ENCODE results near the gene WNT3A.
"Not testable (repeated sequence)": the region's sequence is repeated elsewhere in the genome, so short reads cannot be mapped to it uniquely, and the experiment has no call there.

WNT3A gene

DNA sequence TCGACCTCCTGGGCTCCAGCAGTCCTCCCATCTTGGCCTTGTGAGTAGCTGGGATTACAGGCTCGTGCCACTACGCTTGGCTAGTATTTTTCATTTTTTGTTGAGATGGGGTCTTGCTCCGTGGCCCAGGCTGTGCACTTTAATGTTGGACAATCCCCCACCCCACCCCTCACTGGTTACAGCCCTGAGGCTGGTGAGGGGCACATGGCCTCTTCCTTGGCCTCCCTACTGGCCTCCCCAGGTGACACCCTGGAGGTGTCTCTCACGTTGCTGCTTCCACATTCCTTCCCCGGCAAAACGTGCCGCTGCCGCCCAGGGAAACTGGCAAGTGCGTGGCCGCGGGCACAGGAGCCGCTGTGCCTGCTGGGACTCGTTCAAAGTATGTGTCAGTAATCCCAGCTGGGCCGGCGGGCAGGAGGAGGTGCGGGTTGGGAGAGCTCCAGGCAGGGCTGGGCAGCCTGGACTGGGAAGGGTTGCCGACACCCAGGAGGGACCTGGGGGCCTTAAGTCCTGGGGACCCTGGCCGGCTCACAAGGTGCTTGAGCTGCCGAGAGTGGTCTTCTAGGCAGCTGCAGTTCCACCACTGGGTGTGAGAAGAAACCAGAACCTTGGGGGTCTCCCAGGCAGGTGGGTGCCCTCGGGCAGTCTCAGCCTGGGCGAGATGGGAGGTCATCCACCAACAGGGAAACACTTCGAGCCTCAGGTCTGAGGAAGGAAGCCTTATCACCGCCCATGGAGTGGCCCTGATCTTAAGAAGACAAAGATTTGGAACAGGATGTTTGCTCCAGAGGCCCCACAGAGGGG is 6.5 kb downstream of the WNT3A start:
- no peak for DNase-seq

DNA sequence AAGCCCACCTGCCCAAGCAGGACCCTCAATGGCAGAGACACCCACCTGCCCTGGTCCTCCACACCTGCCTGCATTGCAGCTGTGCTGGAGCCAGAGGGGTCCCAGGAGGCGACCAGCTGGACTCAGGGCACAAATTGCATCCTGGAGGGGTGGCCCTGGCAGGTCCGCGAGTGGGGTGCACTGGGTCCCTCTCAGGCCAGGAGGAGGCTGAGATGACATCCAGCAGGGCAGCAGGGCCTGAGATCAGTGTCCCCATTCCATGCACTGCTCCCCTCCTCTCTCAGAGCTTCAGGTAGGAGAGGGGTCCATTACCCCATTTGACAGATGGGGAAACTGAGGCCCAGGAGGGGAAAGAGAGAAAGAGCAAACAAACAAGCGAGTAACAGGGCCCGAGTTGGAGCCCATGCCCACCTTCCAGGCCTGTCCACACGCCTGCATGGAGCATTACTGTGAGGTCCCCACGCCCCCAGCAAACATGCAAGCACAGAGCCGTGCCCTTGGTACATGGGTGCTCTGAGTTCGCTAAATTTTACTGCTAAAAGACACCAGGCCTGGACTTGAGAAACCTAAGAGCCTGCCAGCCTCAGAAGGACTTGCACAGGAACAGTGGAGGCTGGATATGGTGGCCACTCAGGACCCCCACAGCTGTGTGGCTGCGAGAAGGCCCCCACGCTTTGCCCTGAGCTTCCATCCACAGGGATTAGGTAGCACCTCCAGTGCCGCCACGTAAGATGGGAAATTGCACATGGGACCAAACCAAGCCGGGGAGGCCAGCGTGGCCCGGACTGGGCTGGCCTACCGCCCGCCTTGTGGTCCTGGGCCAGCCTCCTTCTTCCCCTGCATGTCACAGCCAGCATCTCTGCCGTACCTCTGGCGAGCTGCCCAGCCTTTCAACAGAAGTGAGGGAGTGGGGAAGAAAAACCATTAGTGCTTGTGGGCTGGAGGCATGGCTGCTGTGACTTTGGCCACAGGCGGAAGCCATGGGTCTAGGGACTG is 7.4 kb downstream of the WNT3A start:
- no peak for DNase-seq

DNA sequence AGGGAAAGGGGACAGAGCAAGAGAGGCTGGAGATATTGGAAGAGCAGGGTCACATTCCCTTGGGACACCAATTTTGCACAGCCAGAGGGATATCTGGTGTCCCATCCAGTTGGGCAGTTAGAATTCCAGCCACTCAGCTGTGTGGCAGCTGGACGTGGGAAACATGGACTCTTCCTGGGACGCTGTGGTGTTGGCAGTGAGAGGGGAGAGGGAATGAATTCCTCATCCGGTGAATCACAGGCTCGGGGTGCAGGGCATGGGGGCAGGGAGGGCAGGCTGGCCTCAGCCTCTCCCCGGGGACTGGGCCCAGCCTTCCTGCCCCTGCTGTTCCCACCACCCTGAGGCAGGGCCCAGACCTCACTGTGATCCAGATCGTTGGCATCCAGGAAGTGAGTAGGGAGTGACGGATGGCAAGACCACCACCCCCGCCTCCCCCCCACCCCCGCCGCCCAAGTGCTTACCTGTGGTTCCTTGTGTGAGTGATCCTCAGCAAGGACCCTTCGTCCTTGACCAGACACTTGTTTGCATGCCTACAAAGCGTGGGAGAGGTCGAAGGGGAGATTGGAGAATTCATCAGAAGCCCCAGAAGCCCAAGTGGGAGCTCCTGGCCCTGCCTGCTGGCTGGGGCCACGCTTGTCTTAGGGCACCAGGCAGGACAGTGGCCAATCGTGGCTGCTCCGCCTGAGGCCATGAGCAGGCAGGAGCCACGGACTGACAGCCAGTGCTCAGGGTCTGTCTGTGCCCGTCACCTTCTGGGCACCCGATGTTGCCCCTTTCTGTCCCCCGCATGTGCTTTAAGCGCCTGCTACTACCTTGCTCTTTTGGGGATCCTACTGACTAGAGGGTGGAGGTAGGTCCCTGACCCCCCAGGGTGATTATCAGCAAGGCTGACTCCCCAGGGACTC is 8.7 kb downstream of the WNT3A start:
- DNase-seq = no peak

DNA sequence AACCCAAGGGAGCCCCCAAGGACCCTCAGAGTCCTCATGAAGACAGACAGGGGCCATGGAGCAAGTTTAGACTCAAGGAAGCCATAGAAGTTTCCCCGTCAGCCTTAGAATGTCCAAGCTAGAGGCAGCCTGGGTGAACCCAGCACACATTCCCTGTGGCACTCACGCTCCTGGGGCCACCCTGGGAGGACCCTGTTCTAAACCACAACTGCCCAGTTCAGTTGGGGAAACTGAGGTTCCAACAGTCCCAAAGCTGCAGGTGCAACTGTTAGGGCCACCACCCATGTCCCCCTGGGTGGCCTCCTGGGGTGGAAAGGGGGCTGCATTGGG is 9.3 kb downstream of the WNT3A start:
- DNase-seq = no peak

DNA sequence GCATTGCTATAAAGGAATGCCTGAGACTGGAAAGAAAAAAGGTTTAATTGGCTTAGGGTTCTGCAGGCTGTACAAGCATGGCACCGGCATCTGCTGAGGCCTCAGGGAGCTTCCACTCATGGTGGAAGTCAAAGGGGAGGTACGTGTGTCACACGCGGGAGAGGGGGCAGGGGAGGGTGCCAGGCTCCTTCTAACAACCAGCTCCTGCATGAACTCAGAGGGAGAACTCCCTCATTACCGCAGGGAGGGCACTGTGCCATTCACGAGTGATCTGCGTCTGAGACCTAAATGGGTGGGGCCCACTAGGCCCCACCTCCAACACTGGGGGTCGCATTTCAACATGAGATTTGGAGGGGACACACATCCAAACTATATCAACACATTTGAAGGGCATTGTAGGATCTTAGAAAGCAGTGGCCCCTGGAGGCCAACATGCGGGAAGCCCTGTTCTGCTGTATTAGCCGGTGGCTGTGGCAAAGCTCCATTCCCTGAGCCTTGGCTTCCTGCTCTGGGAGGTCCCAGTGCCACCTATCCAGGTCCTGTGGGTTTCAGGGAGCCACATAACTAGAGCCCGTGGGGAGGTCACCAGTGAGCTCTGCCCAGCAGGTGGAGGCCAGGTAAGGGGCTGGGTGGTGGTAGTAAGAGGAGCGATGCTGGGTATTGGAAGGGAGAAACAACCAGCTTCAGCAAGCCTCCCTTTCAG is 10.0 kb downstream of the WNT3A start:
- no peak for DNase-seq

DNA sequence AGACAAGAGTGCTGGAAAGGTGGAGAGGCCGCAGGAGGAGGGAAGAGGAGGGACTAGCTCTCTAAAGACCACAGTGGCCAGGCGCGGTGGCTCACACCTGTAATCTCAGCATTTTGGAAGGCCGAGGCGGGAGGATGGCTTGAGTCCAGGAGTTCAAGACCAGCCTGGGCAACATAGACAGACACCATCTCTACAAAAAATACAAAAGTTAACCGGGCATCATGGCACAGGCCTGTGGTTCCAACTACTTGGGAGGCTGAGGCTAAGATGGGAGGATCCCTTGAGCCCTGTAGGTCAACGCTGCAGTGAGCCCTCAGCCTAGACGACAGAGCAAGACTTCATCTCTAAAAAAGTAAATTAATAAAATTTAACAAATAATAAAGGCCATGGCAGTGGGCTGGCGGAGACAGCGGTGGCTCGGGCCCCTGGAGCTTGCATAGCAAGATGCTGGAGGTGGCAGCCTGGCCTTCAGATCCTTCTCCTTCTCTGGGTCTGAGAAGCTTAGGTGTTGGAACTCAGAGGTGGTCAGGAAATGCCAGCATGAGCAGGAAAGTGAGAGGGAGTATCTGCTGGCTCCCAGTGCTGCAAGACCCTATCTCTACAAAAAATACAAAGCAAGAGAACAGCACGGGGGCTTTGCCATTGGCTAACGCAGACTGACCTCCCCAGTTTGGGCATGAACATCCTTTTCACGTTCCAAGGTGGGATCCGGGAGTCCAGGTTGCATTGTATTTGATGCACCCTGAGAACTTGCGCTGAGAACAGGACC is 10.7 kb downstream of the WNT3A start:
- no peak for DNase-seq

DNA sequence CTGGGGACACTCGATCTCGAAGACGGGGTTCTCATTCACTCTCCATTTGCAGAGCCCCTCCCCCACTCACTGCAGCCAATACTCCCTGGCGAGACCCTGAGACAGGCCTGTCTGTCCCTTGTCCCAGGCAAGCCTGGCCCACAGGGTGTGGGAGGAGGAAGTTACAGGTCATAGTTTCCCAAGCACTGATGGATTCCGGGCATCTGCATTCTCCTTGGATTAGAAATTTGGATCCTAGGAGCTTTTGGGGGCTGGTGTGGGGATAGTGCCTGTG is 11.3 kb downstream of the WNT3A start:
- no peak for DNase-seq

DNA sequence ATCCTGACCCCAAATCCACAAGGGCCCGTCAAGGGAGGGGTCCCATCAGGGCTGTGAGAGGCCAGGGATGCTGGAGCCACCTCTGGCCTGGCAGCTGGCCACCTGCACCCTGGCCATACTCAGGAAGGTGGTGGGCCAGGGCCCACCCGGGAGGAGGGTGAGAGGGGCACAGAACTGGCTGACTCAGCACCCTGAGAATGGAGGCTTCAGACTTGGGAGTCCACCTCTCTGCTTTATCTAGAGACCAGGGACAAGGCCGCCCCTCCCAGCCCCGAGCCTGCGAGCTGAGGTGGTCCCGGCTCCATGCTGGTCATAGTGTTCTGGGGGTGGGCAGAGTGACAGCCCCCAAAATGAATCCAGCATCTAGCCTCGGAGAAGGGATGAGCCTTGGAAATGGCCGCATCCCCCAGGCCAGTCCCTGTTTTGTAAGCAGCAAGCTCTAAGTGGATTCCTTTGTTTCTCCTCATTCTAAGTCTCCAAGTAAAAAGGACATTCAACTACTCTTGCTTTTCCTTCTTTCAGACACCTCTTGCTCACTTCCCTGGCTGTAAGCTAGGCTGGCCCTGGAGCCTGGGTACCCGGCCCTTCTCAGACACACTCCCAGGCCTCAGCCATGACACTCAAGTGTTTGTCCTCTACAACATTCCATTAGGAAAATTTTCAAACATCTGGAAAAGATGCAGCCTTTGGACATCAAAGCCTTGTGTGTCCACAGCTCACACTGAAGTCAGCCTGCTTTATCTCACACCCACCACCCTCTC is 12.3 kb downstream of the WNT3A start:
- no peak for DNase-seq

DNA sequence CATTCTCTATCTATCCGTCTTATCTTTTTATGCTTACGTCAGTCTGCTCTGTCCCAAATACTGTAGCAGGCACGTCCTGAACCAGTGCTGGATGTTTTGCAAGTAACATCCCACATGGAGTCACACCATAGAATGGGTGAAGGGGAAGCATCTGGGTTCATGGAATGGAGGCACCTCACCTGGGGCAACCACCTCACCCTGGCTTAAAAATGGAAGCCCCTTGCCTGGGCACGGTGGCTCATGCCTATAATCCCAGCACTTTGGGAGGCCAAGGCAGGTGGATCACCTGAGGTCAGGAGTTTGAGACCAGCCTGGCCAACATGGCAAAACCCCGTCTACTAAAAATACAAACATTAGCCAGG is 12.9 kb downstream of the WNT3A start:
- not testable (repeated sequence) for DNase-seq

DNA sequence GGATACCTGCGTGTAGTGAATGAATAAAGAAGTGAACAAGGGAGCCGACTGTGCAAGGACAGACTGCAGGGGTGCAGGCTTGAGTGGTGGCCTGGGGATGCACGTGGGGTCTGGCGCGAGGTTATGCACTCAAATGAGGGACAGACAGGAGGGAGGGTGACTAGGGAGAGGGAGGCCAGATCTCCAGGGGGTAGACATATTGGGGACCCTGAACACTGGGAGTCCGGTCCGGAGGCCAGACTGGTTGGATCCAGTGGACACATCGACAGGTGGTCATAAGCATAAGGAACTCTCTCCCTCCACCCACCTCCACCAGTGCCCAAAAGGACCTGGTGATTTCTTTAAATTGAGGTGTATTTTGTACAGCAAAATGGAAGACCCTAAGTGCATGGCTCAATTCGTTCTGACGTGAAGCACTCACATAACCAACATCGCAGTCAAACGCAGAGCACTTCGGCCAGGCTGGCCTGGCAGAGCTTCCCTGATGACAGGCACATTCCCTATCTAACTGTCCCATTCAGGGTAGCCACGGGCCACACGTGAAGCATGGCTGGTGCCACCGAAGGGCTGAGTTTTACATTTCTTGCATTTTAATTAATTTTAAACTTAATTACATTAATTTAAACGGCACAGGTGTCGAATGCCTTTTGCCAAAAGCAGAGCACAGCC is 14.0 kb downstream of the WNT3A start:
- DNase-seq = no peak

DNA sequence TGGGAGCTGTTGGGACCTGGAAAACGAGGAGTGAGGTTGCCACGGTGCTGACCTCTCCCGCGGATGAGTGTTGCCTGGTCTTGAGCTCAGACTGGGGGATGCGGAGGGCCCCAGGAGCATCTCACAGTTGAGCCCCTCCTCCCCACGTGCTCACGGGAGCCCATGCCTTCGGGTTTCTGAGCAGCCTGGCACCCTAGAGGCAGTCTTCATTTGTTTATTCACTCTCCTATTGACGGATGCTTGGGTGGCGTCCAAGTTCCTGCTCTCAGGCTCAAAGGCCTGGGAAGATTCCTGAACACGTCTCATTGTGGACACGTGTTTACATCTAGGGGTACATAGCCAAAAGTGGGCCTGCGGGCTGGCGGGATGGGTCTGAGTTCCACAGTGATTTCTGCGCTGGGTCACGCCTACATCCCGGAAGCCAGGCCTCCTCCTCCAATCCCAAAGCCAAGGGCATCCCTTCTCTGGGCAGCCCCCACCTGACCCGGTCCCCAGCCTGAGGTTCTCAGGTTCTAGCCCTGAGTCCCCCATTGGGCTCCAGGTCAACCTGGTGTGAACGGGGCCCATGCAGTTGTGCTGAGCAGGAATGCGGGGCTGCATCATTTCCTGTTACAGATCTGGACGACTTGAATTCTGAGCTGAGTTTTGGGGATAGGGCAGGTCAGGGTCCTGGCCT is 14.7 kb downstream of the WNT3A start:
- DNase-seq = no peak

DNA sequence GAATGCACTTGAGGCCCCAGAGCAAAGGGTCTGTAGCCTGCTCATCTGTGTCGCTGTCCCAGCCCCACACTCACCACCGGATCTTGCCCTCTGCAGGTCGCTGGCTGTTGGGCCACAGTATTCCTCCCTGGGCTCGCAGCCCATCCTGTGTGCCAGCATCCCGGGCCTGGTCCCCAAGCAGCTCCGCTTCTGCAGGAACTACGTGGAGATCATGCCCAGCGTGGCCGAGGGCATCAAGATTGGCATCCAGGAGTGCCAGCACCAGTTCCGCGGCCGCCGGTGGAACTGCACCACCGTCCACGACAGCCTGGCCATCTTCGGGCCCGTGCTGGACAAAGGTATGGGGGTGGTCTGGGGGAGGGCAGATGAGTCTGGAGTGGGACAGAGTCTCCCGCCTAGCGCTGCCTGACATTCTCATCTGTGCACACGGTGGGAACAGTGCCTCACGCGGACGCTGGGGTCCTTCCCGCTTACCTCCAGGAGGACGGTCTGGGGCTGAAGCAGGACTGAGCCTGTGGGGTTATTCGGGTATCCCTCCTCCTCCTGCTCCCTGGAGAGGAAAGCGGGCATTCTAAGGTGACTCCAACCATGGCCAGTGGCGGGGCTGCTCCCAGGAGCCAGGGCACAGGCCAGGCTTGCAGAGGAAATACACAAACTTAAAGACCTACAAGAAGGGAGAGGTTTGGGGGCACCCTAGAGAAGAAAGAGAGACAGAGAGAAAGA is 15.9 kb downstream of the WNT3A start:
- DNase-seq = no peak

DNA sequence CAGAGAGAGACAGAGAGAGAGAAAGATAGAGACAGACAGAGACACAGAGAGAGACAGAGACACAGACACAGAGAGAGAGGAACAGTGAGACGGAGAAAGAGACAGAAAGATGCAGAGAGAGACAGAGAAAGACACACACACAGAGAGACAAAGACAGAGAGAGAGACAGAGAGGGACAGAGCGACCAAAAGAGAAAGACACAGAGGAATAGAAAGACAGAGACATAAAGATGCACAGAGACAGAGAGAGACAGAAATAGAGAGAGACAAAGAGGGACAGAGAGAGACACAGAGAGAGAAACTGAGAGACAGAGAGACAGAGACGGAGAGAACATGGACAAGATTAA is 16.5 kb downstream of the WNT3A start:
- DNase-seq = no peak

DNA sequence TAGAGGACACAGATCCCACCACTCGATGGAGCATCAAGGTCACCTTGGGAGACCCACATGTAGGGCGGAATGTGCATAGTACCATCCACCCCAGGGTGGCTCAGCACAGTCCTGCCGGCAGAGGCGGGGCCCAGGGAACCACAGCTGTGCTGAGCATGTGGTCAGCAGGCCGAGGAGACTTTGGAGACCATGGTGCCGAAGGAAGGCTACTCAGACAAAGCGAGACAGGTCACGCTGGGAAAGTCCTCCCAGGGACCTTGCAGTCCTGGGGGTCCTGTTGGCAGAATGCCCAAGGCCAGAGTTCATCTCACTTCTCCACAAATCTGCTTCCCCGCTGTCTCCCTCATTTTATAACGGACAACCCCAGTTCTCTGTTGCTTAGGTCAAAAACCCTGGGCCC is 22.5 kb downstream of the WNT3A start:
- DNase-seq = no peak

DNA sequence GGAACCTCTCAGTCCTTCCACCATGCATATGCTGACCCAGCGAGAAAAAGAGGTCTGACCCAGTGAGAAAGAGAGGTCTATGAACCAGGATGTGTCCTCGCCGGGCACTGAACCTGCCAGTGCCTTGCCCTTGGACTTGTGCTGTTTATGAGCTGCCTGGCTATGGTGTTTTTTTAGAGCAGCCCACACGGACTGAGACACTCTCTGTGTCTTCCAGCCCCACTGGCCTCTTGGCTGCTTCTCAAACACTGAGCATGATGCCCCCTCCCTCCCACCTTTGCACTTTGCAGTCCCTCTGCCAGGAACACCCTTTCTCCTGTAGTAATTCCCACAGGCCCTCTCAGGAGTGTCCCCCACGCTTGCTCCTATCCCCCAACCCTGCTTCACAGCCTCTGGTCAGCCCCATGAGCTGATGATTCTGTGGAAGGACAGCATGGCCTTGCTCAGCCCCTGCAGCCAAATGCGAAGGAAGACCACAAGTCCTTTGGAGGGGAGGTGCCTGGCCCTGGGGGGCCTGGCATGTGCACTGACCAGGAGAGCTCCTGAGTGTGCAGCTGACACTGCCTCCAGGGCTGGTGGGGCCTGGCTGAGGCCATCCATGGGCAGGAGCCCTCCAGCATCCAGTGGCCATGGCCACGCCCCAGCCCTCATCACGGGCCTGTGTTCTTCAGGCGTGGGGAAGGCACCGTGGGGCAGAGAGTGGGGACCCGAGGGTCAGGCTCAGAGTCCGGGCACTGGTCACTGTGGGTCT is 23.8 kb downstream of the WNT3A start:
- no peak for DNase-seq

DNA sequence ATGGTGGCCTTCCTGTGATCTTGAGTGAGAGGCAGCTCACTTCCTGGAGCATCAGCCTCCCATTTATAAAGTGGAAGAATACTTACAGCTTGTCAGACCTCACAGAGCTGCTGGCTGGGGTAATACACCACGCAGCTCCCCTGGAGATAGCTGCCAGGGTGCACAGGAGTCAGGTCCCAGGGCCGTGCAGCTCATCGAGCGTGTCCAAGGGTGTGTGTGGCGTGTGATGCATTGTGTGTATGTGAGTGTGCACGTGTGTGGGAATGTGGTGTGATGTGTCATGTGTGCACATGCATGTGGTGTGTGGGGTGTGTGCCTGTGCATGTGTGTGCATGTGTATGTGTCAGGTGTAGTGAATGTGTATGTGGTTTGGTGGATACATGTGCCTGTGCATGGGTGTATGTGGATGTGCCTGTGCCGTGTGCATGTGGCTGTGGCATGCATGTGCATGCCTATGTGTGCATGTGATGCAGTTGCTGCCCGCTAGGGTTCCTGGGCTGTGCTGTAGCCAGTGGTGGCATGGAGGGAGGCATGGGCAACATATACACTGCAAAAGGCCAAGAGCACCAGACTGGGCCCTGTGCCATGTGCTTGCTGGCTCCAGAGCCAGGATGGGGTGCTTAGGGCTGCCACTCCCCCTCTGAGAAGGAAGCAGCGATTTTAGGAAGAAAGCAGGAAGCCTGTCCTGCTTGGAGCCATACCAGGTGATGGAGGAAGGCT is 24.6 kb downstream of the WNT3A start:
- DNase-seq = no peak

DNA sequence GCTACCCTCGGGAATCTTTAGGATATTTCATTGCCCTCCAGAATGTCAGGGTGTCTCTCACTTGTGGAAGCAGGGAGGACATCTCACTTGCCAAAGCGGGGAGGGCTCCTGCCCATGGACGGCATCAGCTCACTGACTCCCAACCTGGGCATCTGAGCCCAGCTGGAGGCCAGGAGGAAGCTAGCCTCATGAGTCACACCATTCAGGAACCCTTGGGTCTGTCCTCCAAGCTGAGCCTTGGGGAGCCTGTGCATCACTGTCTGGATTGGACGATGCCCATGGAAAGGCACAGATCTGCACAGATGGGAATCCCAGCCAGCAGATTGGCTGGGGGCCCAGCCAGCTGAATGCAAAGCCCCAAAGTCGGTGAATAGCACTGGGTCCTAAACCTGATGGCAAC is 25.2 kb downstream of the WNT3A start:
- DNase-seq = no peak

DNA sequence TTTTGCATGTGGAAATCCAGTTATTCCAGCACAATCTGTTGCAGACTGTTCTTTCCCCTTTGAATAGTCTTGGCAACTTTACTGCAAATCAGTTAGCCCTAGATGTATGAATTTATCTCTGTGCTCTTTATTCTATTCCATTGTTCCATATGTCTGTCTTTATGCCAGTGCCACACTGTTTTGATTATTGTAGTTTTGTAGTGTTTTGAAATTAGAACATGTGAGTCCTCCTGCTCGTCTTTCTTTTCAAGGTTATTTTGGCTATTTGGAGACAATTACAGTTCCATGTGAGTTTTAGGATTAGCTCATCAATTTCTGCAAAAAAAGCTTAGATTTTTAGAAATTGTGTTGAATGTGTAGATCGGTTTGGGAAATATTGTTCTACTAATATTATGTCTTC is 26.6 kb downstream of the WNT3A start:
- DNase-seq = no peak

Data from bone marrow (tissue), 2 donors.